ENCODE data around the gene CCNI2.
"Not testable (repeated sequence)": the region's sequence is repeated elsewhere in the genome, so short reads cannot be mapped to it uniquely, and the experiment has no call there.

The CCNI2 gene

DNA sequence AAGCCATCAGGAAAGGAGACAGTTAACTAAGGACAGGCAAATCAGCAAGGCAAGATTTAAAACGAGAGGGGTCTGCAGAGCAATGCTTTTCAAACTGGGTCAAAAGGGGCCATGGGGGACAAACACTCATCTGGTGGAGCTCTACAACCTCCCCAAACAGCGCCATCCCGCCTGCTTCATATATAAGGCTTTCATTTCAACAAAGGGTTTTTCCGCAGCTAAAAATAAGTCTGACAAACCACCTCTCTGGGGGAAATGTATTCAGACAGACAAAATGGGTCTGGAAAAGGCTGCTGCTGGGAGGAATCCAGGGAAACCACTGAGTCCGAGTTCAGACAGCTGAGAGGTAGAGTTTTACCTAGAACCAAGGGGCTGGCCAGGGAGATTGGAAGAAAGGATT is 38.1 kb downstream of the CCNI2 start:
- DNase-seq: no peak

DNA sequence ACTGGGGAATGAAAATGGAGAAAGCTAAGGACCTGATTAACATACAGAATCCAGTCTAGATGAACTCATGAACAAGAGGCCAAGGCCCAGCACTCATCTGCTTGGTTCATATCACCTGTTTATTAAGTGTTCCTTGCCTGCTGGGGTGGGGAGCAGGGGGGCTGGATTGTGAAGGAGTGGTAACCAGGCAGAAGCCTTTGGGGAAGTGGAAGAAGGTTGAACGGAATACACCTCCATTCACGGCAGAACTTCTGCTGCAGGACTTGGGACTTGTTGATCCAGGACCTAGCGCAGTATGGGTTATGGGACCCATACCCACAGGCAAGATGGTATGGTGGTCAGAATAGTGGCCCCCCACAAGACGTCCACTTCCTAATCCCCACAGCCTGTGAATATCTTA is 38.6 kb downstream of the CCNI2 start:
- DNase-seq: no peak

DNA sequence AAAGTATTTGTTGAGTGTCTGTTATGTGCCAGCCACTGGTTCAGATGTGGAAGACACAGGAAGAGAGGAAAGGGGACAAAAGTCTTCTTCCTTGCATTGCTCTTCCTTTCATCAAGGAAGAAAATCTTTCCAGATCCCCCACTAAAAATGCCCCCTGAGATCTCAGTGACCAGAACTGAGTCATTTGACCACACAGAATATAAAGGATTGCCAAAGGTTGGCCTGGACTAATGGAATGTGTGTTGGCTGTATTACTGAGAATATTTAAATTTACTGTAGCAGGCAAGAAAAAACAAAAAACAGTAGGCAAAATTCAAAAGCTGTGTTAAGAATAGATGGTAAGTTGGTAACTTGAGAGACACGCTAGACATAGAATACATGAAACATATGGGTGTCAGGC is 39.9 kb downstream of the CCNI2 start:
- DNase-seq: no peak

DNA sequence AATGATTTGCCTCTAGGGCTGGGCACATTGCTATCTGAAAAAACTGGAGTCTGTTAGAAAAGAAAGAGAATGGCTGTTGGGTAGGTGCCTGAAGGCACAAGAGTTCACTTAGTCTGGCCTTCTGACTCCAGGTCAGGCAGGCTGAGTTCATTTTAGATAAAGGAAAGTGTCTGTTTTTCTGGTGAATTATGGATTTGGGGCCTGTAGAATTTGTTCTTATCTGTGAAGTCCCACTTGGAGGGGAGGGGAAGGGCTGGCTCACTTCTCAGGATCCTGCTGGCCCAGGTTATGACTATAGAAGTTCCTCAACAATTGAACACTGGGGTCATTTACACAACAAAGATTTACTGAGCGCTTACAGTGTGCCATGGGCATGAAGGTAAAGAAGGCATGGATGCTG is 41.3 kb downstream of the CCNI2 start:
- no peak for DNase-seq

DNA sequence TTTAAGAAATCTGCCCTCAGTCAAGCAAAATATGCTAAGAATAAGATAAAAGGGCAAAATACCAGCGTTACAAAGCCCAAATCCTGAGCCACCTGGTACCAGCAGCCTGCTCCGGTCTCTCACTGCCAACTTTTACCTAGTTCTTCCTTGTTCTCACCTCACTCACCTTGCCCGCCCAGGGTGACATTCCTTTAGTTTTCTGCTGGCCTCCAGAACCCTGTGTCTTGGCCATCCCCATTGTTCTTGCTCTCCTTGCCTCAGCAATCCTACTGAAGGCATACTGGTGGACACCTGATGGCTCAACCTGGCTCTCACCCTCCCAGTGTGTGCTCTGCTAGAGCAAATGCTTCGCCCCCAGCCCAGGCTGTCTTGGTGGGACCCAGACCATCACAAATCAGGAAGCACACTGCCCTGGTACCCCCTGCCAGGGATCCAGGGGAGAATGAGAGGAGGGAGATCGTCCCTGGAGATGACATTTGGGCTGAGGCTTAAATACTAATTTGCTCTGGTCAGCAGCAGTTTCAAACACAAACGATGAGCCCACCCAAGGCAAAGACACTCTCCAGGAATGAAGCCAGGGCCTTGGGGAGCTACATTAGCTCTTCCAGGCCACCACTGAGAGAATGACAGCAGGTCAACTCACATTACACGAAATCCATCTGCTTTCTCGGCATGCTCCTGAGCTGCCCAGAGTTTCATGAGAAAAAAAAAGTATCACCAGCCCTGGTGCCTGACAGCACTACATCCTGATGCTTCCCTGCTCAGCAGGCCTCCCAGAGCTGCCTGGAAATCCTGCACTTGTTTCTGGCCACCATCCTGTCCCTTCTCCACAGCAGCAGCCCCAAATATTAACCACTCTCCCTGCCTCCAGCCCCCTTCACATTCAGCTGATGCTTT is 42.0 kb downstream of the CCNI2 start:
- no peak for DNase-seq

DNA sequence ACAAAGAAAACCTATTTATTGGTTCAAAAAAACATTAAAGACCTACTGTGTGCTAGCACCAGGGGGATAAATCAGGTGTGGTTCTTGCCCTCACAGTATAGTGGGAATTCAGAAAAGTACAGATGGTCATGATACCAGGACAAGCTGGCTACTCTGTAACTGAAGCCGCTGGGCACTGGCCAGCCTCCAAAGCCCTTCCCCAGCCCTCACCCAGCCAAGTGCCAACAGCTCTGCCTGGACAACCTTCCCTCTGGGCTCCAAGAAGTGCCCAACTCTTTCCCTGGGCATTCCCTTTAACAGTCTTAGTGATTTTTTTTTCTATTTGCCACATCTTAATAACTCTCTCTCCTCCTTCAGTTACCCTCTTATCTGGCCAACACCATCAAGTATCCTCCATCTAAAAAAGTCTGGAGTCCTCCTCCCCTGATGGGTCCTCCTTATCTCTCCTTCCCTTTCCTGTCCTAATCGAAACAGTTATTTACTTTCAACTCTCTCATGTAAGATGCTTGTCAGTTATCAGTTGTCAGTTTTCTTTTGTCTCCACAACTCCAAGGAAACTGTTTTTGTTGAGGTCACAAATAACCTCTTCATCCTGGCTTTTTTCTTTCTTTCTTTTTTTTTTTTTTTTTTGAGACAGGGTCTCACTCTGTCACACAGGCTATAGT is 43.1 kb downstream of the CCNI2 start:
- no peak for DNase-seq

DNA sequence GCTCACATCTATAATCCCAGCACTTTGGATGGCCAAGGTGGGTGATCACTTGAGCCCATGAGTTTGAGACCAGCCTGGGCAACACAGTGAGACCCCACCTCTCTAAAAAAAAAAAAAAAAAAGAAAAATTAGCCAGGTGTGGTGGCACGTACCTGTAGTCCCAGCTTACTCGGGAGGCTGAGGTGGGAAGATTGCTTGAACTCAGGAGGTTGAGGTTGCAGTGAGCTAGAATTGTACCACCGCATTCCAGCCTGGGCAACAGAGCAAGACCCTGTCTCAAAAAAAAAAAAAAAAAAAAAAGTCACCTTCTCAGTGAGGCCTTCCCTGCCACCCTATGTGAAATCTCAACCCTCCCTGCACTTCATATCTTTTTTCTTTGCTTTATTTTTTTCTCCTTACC is 43.8 kb downstream of the CCNI2 start:
- no peak for DNase-seq

DNA sequence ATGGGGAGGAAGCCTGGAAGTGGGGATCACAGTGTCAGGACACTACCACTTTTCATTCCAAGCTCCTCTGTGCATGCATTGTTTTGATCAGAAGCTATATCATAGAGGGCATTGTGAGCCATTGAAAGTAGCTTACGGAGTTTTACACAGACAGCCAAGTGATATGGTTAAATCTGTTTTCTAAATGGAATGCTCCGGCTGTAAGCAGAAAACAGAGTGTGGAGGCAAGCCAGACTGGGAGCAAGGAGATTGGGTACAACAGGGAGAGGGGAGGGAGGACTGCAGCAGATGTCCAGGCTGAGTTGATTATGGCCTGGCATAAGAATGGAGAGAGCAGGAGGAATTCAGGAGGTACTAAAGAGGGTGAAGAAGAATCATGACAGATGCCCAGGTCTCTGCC is 50.4 kb downstream of the CCNI2 start:
- no peak for DNase-seq

DNA sequence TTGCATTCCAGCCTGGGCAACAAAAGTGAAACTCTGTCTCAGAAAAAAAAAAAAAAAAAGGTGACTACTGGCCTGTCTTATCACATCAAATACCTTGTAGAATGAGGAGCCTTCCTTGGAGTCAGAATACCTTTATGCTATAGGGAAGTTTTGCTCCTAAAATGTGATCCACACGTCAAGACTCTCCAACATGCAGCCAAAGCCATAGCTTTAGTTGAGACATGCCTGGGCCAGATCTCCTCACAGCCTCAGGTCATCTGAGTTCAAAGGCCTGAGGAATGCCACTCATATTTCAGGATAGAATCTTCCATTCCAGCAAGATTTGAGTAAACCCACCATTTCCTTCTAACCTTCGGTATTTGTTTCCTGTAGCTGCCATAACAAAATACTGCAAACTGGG is 52.2 kb downstream of the CCNI2 start:
- DNase-seq: no peak

DNA sequence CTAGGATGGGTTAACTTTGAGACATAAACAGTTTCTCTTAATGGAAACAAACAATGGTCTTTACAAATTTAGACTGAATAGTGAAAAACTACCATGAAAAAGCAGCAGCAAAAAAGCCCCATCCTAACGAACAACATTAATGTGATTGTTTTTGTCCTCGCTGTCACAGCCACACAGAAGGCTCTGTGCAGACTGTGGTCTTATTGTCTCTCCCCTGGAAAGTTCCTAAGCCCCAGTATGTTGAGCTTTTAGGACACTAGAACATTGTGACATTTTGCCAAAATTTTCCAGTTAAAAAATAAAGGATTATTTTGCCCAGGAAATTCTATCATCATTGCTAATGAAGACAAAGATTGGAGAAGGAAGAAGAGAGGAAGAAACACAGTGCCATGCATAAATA is 53.3 kb downstream of the CCNI2 start:
- DNase-seq: no peak

DNA sequence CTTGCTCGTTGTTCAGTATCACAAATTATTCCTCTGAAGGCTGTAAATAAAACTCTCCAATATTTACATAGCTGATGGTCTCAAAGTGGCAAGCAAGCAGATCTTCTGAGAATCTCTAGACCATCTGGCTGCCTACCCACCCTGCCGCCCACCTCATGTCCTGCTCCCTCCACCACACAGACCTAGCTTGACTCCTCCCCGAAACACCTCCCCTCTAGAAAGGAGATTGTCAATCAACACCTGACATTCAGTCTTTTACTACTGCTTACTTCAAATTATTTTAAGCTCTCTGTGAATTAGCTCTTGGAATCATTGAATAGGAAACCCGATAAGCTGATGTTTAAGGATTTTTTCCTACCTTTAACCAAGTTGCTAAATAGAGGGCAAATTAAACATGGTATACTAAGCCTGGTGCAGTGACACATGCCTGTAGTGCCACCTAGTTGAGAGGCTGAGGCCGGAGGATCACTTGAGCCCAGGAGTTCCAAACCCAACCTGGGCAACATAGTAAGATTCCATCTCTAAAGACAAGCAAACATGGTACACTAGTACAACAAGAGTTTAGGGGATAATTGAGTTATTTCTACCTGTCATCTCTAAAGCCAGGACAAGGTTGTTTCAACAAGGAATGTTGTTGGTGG is 54.9 kb downstream of the CCNI2 start:
- no peak for DNase-seq

DNA sequence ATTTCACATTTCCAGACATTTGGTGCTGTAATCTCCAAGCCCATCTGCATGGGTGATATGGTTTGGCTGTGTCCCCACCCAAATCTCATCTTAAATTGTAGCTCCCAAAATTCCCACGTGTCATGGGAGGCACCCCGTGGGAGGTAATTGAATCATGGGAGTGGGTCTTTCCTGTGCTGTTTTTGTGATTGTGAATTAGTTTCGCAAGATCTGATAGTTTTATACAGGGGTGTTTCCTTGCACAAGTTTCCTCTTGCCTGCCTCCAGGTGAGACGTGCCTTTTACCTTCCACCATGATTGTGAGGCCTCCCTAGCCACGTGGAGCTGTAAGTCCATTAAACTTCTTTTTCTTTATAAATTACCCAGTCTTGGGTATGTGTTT is 55.5 kb downstream of the CCNI2 start:
- DNase-seq: not testable (repeated sequence)
